Panc1 (cell line): Measurements from ENCODE around the gene LDB2. TPM values are rescaled to one million over a fixed set of nuclear protein-coding genes. Genes with fewer than 3 reads are reported as not detected.

Experiments used
- ATAC-seq: fragments of 200-7000 bp; cut with Tn5 transposase; 2 replicates; pipeline ENCODE4 v1.9.1; 2020; ENCODE audit warnings: mild to moderate bottlenecking, moderate library complexity
- BruUV-seq: library from RNA; stranded (reverse); fragments of 400-500 nt; replicated peaks from 2 replicates; lab custom pipeline; 2021; lab: Mats Ljungman, UMichigan
- CTCF ChIA-PET: fragments of 300-600 bp; sonication (Branson Sonifier 250); formaldehyde crosslinking; loops from one replicate; lab custom pipeline; 2022; ENCODE audit warnings: antibody characterized with exemption; lab: Charles Lee
- POLR2A ChIA-PET: fragments of 300-600 bp; sonication (Branson Sonifier 250); formaldehyde crosslinking; loops from one replicate; lab custom pipeline; 2022; ENCODE audit warnings: antibody characterized with exemption; lab: Charles Lee
- DNase-seq: peaks from one replicate; pipeline ENCODE4 v3.0.0-alpha.2; 2010; ENCODE audit warnings: low read depth, low spot score
- H3K27ac ChIP-seq: 2 replicates; pipeline ENCODE4 v1.5.1; 2011; ENCODE audit warnings: mild to moderate bottlenecking, low read length, inconsistent platforms
- H3K27me3 ChIP-seq: fragments of 200-500 bp; sonication (Bioruptor generic); 2 replicates; pipeline ENCODE4 v1.6.0; 2014; ENCODE audit warnings: low read length, inconsistent platforms; ENCODE audit not compliant: control insufficient read depth, insufficient read depth
- H3K36me3 ChIP-seq: fragments of 200-500 bp; sonication (Bioruptor generic); 2 replicates; pipeline ENCODE4 v1.5.1; 2014; ENCODE audit warnings: inconsistent platforms, mild to moderate bottlenecking, low read length, moderate library complexity; ENCODE audit not compliant: control insufficient read depth, insufficient read depth
- H3K4me1 ChIP-seq: 2 replicates; pipeline ENCODE4 v1.5.1; 2011; ENCODE audit warnings: inconsistent platforms, mild to moderate bottlenecking, low read length, moderate library complexity; ENCODE audit not compliant: control insufficient read depth, insufficient read depth
- H3K4me3 ChIP-seq, 2 experiments: 2 replicates each; pipeline ENCODE4 v1.5.1; 2011 to 2012; ENCODE audit warnings: low read depth in 2 of 2, low read length in 2 of 2, mild to moderate bottlenecking in 2 of 2, inconsistent platforms in 1 of 2, moderate library complexity in 1 of 2
- H3K9me3 ChIP-seq: fragments of 200-500 bp; sonication (Bioruptor generic); 2 replicates; pipeline ENCODE4 v1.5.1; 2014; ENCODE audit warnings: low read depth, mild to moderate bottlenecking, inconsistent platforms, low read length, moderate library complexity; ENCODE audit not compliant: control insufficient read depth, insufficient read depth
- CTCF ChIP-seq: fragments of 450-650 bp; IDR thresholded peaks from 2 replicates; pipeline ENCODE4 v1.5.1; 2017; ENCODE audit warnings: mild to moderate bottlenecking
- POLR2AphosphoS5 ChIP-seq: IDR thresholded peaks from 2 replicates; pipeline ENCODE4 v1.6.1; 2012; ENCODE audit warnings: mild to moderate bottlenecking, low read depth, low read length, moderate library complexity
- REST ChIP-seq, 2 experiments: IDR thresholded peaks; 2 replicates each; pipeline ENCODE4 v1.6.1; 2011 to 2012; ENCODE audit warnings: low read depth in 2 of 2, control low read depth in 1 of 2, low read length in 1 of 2, mild to moderate bottlenecking in 1 of 2, moderate library complexity in 1 of 2; ENCODE audit not compliant: insufficient read depth in 1 of 2
- SIN3A ChIP-seq: IDR thresholded peaks from 2 replicates; pipeline ENCODE4 v1.6.1; 2012; ENCODE audit warnings: low read depth, mild to moderate bottlenecking, low read length, moderate library complexity, borderline replicate concordance; ENCODE audit not compliant: insufficient read depth
- TCF7L2 ChIP-seq: IDR thresholded peaks from 2 replicates; pipeline ENCODE4 v1.6.1; 2011; ENCODE audit warnings: mild to moderate bottlenecking, low read depth, low read length, inconsistent platforms
- in situ Hi-C: cut with HindIII; loops from 2 replicates; pipeline ENCODE4 v1.10.0; 2016; ENCODE audit warnings: low sequenced_read_pairs, low pct_unique_long_range_greater_than_20kb
- intact Hi-C: fragments of 100-400 bp; cut with micrococcal nuclease; formaldehyde crosslinking; loops from one replicate; pipeline ENCODE4 v1.10.0; 2022; ENCODE audit not compliant: unreplicated experiment
- total RNA-seq: library from RNA; stranded (reverse); gene quantifications from one replicate; pipeline ENCODE4 v1.2.1, GENCODE V29; 2021; ENCODE audit not compliant: unreplicated experiment

The LDB2 gene
- total RNA-seq, 1 experiment from 2014 or later: not detected

GRCh38 chr4:16862697-16863096, 35.7 kb downstream of the LDB2 start:
- ATAC-seq (no peak), DNase-seq (no peak)
- Histone ChIP-seq H3K4me3 (no peak overlapping the region), H3K9me3 (no peaks in the 10 kb centered on the region), H3K4me1 (no peaks in the 10 kb centered on the region), H3K27me3 (no peaks in the 10 kb centered on the region), H3K27ac (no peak overlapping the region), H3K36me3 (no peaks in the 10 kb centered on the region)
- ChIA-PET POLR2A (no interaction called here), CTCF (no interaction called here)
- no TSS peak for BruUV-seq
- intact Hi-C loops: no loop called here
- TF ChIP-seq CTCF: no peak
- no peak for TF ChIP-seq REST (IDR thresholded peaks at IDR 0.05; ENCODE audit: insufficient read depth in 1 of 2, low read depth in 2 of 2, low read length in 1 of 2)
- TF ChIP-seq TCF7L2: no peak
- in situ Hi-C loops: no loop called here

DNA sequence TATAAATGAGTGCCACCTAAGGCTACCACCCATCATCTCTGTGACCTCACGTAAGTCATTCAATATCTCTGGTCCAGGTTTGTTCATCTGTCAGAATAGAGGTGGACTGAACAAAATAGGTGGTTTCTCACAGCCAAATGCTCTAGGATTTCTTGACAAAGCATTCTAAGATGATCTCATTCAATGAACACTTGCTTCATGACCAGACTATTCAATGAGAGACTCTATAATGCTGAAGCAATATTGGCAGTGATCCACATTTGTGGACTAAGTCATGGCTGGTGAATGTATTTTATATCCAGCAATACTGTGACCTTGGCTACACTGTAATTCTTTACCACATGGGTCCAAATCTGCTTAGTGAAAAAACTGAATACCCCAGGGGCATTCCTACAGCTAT, 37.9 kb downstream of the LDB2 start:
- TF ChIP-seq REST (IDR thresholded peaks at IDR 0.05; ENCODE audit: insufficient read depth in 1 of 2, low read depth in 2 of 2, low read length in 1 of 2): no peak
- no peak for TF ChIP-seq CTCF
- no peak for TF ChIP-seq POLR2AphosphoS5
- TF ChIP-seq TCF7L2: no peak
- no peak for TF ChIP-seq SIN3A
- no peak for DNase-seq
- Histone ChIP-seq H3K4me1 (no peaks in the 10 kb centered on the region), H3K9me3 (no peaks in the 10 kb centered on the region), H3K4me3 (no peak overlapping the region), H3K27ac (no peak overlapping the region), H3K36me3 (no peaks in the 10 kb centered on the region), H3K27me3 (no peaks in the 10 kb centered on the region)
- intact Hi-C loops: no loop called here
- CTCF ChIA-PET: no interaction called here
- in situ Hi-C loops: no loop called here
- BruUV-seq: no TSS peak
- no peak for ATAC-seq
- POLR2A ChIA-PET: no interaction called here
